Erythroblast (primary cell): Measurements from ENCODE around the gene CRYGD.

Source experiments
- GATA1 ChIP-seq: IDR thresholded peaks from 2 replicates; pipeline ENCODE4 v1.6.1; 2011; ENCODE audit warnings: low read depth, mild to moderate bottlenecking, control low read depth, low read length, moderate library complexity
- POLR2A ChIP-seq: IDR thresholded peaks from 2 replicates; pipeline ENCODE4 v1.6.1; 2011; ENCODE audit warnings: mild to moderate bottlenecking, low read length

- TF ChIP-seq POLR2A (no peak), GATA1 (no peak)
Observed at GRCh38 chr2:208164951-208165755, 40.8 kb upstream of the CRYGD start.
